Measurements from ENCODE around the gene ARAP1.

DNA sequence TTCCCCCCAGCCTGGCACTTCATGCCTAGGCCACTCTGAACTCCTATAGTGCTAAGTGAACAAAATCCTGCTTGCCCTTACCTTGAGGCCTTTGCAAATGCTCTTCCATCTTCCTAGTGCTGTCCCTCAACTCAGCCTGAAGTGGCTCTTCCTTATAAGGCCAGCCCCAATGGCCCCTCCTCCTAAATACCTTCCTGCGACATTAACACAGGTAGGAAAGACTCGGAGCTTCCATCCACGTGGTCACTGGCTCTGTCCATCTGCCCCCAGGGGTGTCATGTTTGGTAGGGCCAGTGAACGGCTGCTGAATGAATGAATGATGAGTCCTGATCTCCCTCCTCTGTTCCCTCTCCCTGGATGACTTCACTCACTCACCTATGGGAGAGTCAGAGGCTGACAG lies 82.2 kb downstream of the ARAP1 start:
- TF ChIP-seq, protein P1, sequence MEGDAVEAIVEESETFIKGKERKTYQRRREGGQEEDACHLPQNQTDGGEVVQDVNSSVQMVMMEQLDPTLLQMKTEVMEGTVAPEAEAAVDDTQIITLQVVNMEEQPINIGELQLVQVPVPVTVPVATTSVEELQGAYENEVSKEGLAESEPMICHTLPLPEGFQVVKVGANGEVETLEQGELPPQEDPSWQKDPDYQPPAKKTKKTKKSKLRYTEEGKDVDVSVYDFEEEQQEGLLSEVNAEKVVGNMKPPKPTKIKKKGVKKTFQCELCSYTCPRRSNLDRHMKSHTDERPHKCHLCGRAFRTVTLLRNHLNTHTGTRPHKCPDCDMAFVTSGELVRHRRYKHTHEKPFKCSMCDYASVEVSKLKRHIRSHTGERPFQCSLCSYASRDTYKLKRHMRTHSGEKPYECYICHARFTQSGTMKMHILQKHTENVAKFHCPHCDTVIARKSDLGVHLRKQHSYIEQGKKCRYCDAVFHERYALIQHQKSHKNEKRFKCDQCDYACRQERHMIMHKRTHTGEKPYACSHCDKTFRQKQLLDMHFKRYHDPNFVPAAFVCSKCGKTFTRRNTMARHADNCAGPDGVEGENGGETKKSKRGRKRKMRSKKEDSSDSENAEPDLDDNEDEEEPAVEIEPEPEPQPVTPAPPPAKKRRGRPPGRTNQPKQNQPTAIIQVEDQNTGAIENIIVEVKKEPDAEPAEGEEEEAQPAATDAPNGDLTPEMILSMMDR (IDR thresholded peaks at IDR 0.05): no peak
- no peak for TF ChIP-seq EZH2phosphoT487 (IDR thresholded peaks at IDR 0.05)
- no peak for TF ChIP-seq EZH2 (IDR thresholded peaks at IDR 0.05)
